Natural killer cell (primary cell): ENCODE measurements around the gene CMTR2. TPM values are rescaled to one million over a fixed set of nuclear protein-coding genes. Genes with fewer than 3 reads are reported as not detected.

Experiments
- ATAC-seq, 3 donors: fragments of 150-1000 bp in 2 of 3; fragments of 200-7000 bp in 1 of 3; cut with Tn5 transposase; 1 replicate in 1 of 3; 2 replicates in 2 of 3; pipeline ENCODE4 v1.10.0; 2021; ENCODE audit warnings: mild to moderate bottlenecking in 2 of 3, moderate library complexity in 2 of 3
- DNase-seq, 2 donors: peaks; one replicate each; pipeline versions ENCODE4 v3.0.0 to v3.0.0-alpha.2; 2013 to 2021; ENCODE audit warnings: mixed read lengths in 1 of 2
- H3K27ac ChIP-seq: one replicate; pipeline ENCODE4 v1.5.1; 2013; ENCODE audit warnings: mild to moderate bottlenecking, low read length
- H3K27me3 ChIP-seq: one replicate; pipeline ENCODE4 v1.6.1; 2013; ENCODE audit warnings: low read length; ENCODE audit not compliant: control insufficient read depth, insufficient read depth
- H3K36me3 ChIP-seq: one replicate; pipeline ENCODE4 v1.6.1; 2013; ENCODE audit warnings: low read length; ENCODE audit not compliant: control insufficient read depth, insufficient read depth
- H3K4me1 ChIP-seq: one replicate; pipeline ENCODE4 v1.6.1; 2013; ENCODE audit warnings: low read length; ENCODE audit not compliant: control insufficient read depth, insufficient read depth
- H3K4me3 ChIP-seq: one replicate; pipeline ENCODE4 v1.5.1; 2013; ENCODE audit warnings: low read length
- H3K9me3 ChIP-seq: one replicate; pipeline ENCODE4 v1.6.1; 2013; ENCODE audit warnings: low read length; ENCODE audit not compliant: control insufficient read depth, insufficient read depth
- H3K27ac Mint-ChIP-seq, 2 donors: one replicate each; pipeline ENCODE4 v1.8.0; 2022; ENCODE audit warnings: mild to moderate bottlenecking in 2 of 2, mixed read lengths in 2 of 2, moderate library complexity in 1 of 2
- H3K27me3 Mint-ChIP-seq, 2 donors: one replicate each; pipeline ENCODE4 v1.8.0; 2022; ENCODE audit warnings: low read depth in 2 of 2, mixed read lengths in 2 of 2
- H3K36me3 Mint-ChIP-seq: one replicate; pipeline ENCODE4 v1.8.0; 2022; ENCODE audit warnings: mixed read lengths
- H3K4me1 Mint-ChIP-seq, 2 donors: one replicate each; pipeline ENCODE4 v1.8.0; 2022; ENCODE audit warnings: mixed read lengths in 2 of 2
- H3K4me3 Mint-ChIP-seq: one replicate; pipeline ENCODE4 v1.8.0; 2022; ENCODE audit warnings: mild to moderate bottlenecking, moderate library complexity, mixed read lengths
- H3K9me3 Mint-ChIP-seq, 2 donors: one replicate each; pipeline ENCODE4 v1.8.0; 2022; ENCODE audit warnings: mixed read lengths in 2 of 2
- CTCF ChIP-seq: fragments of 200-600 bp; IDR thresholded peaks from one replicate; pipeline ENCODE4 v1.8.0; 2022; ENCODE audit warnings: antibody characterized with exemption
- WGBS: methylation state at CpG from one replicate; pipeline ENCODE4 v1.1.7; 2013; ENCODE audit warnings: missing lambda C conversion rate; ENCODE audit not compliant: insufficient coverage; 5-methylcytosine and 5-hydroxymethylcytosine counted together
- intact Hi-C: fragments of 100-400 bp; cut with micrococcal nuclease; formaldehyde crosslinking; loops from one replicate; pipeline ENCODE4 v1.14.2; 2022
- total RNA-seq, 4 donors: library from RNA; stranded (reverse); fragments of 120-200 nt in 1 of 4; gene quantifications; one replicate each; pipeline versions ENCODE4 v1.2.3 to v1.2.4, GENCODE V29; 2013 to 2022

CMTR2 gene
- total RNA-seq, 3 donors from 2014 or later (not counting 1 experiment from before 2014, with no cell fraction given): 18.1 to 37.2 (median 23.1) TPM

GRCh38 chr16:71250461-71251235 is 38.6 kb downstream of the CMTR2 start:
- no peaks in the 10 kb centered on the region for H3K36me3 Mint-ChIP-seq
- WGBS: 95% methylated on average over 5 of the region's 5 CpGs
- no peak for TF ChIP-seq CTCF

GRCh38 chr16:71249399-71249798 is 39.8 kb downstream of the CMTR2 start:
- DNase-seq (no peak), ATAC-seq (no peak)
- Histone ChIP-seq H3K9me3 (no peaks in the 10 kb centered on the region), H3K36me3 (no peaks in the 10 kb centered on the region), H3K4me1 (no peaks in the 10 kb centered on the region), H3K27me3 (no peaks in the 10 kb centered on the region), H3K27ac (no peak overlapping the region), H3K4me3 (no peak overlapping the region)
- H3K27me3 Mint-ChIP-seq: peaks cover 0 to 8% of the 10 kb centered on the region in 2 donors
- no peaks in the 10 kb centered on the region for H3K36me3 Mint-ChIP-seq
- intact Hi-C loops: no loop called here
- no peak for TF ChIP-seq CTCF
- H3K27ac Mint-ChIP-seq: no peak overlapping the region
- 28% methylated on average over 1 of the region's 1 CpG for WGBS
- no peaks in the 10 kb centered on the region for H3K9me3 Mint-ChIP-seq
- peaks cover 1 to 4% of the 10 kb centered on the region in 2 donors for H3K4me1 Mint-ChIP-seq
- no peak overlapping the region for H3K4me3 Mint-ChIP-seq

More at GRCh38 chr16:71250461-71251235, 38.6 kb downstream of the CMTR2 start:
- Histone ChIP-seq H3K27ac (no peak overlapping the region), H3K4me3 (no peak overlapping the region), H3K9me3 (no peaks in the 10 kb centered on the region), H3K4me1 (peaks cover 7% of the 10 kb centered on the region), H3K27me3 (no peaks in the 10 kb centered on the region), H3K36me3 (no peaks in the 10 kb centered on the region)
- Mint-ChIP-seq H3K27ac (no peak overlapping the region), H3K27me3 (no peaks in the 10 kb centered on the region), H3K4me1 (peaks cover 14 to 17% of the 10 kb centered on the region in 2 donors), H3K4me3 (no peak overlapping the region), H3K9me3 (no peaks in the 10 kb centered on the region)
- DNase-seq: no peak
- intact Hi-C loops: no loop called here
- no peak for ATAC-seq

- Histone ChIP-seq H3K36me3 (no peaks in the 10 kb centered on the region), H3K27ac (no peak overlapping the region), H3K9me3 (no peaks in the 10 kb centered on the region), H3K27me3 (no peaks in the 10 kb centered on the region), H3K4me3 (no peak overlapping the region), H3K4me1 (no peaks in the 10 kb centered on the region)
- WGBS: 89% methylated on average over 7 of the region's 7 CpGs
- H3K36me3 Mint-ChIP-seq: no peaks in the 10 kb centered on the region
- intact Hi-C loops: no loop called here
- peaks cover 0 to 8% of the 10 kb centered on the region in 2 donors for H3K27me3 Mint-ChIP-seq
- H3K4me3 Mint-ChIP-seq: no peak overlapping the region
- no peak for TF ChIP-seq CTCF
- no peaks in the 10 kb centered on the region for H3K9me3 Mint-ChIP-seq
- no peak for DNase-seq
- no peak for ATAC-seq
- no peak overlapping the region for H3K27ac Mint-ChIP-seq
- H3K4me1 Mint-ChIP-seq: no peaks in the 10 kb centered on the region
Observed at GRCh38 chr16:71247478-71247877, 41.7 kb downstream of the CMTR2 start.

- no peaks in the 10 kb centered on the region for H3K4me1 Mint-ChIP-seq
Observed at GRCh38 chr16:71246309-71246708, 42.9 kb downstream of the CMTR2 start.

More at GRCh38 chr16:71246309-71246708, 42.9 kb downstream of the CMTR2 start:
- Histone ChIP-seq H3K4me3 (no peak overlapping the region), H3K4me1 (no peaks in the 10 kb centered on the region), H3K27me3 (no peaks in the 10 kb centered on the region), H3K9me3 (no peaks in the 10 kb centered on the region), H3K36me3 (no peaks in the 10 kb centered on the region), H3K27ac (no peak overlapping the region)
- DNase-seq (no peak), ATAC-seq (no peak)
- intact Hi-C loops: no loop called here
- TF ChIP-seq CTCF: no peak
- H3K4me3 Mint-ChIP-seq: no peak overlapping the region
- H3K36me3 Mint-ChIP-seq: no peaks in the 10 kb centered on the region
- H3K9me3 Mint-ChIP-seq: no peaks in the 10 kb centered on the region
- H3K27me3 Mint-ChIP-seq: peaks cover 0 to 8% of the 10 kb centered on the region in 2 donors
- H3K27ac Mint-ChIP-seq: no peak overlapping the region
